Hindlimb muscle (tissue), 1 donor: Measurements from ENCODE around the gene RIN2. TPM values are rescaled to one million over a fixed set of nuclear protein-coding genes. Genes with fewer than 3 reads are reported as not detected.

ENCODE experiments used
- DNase-seq: peaks from one replicate; pipeline ENCODE4 v3.0.0-alpha.2; 2013
- polyA plus RNA-seq: library from polyadenylated mRNA; unstranded; fragments of 120-200 nt; gene quantifications from one replicate; pipeline ENCODE4 v1.2.1, GENCODE V29; 2013; ENCODE audit not compliant: insufficient read length

RIN2 gene
- polyA plus RNA-seq, 1 donor: 32.0 TPM

- no peak for DNase-seq
Measured at GRCh38 chr20:19765266-19765665, 7.2 kb downstream of the RIN2 start.

GRCh38 chr20:19765913-19766312 is 7.9 kb downstream of the RIN2 start:
- no peak for DNase-seq

GRCh38 chr20:19767070-19767469 is 9.0 kb downstream of the RIN2 start:
- DNase-seq: no peak

GRCh38 chr20:19768325-19768842 is 10.3 kb downstream of the RIN2 start:
- no peak for DNase-seq

- no peak for DNase-seq
Measured at GRCh38 chr20:19769507-19769906, 11.4 kb downstream of the RIN2 start.

GRCh38 chr20:19770375-19770774 is 12.3 kb downstream of the RIN2 start:
- no peak for DNase-seq

GRCh38 chr20:19771031-19771430 is 13.0 kb downstream of the RIN2 start:
- no peak for DNase-seq

GRCh38 chr20:19773471-19773870 is 15.4 kb downstream of the RIN2 start:
- no peak for DNase-seq

GRCh38 chr20:19774135-19774933 is 16.3 kb downstream of the RIN2 start:
- no peak for DNase-seq

GRCh38 chr20:19775353-19776253 is 17.5 kb downstream of the RIN2 start:
- DNase-seq: no peak

GRCh38 chr20:19777315-19777714 is 19.3 kb downstream of the RIN2 start:
- DNase-seq: no peak

GRCh38 chr20:19777981-19778380 is 19.9 kb downstream of the RIN2 start:
- no peak for DNase-seq

- DNase-seq: no peak
Measured at GRCh38 chr20:19778404-19778803, 20.3 kb downstream of the RIN2 start.

GRCh38 chr20:19779634-19780033 is 21.6 kb downstream of the RIN2 start:
- no peak for DNase-seq

- DNase-seq: no peak
Measured at GRCh38 chr20:19780261-19780660, 22.2 kb downstream of the RIN2 start.

GRCh38 chr20:19781235-19781634 is 23.2 kb downstream of the RIN2 start:
- no peak for DNase-seq

GRCh38 chr20:19782669-19783068 is 24.6 kb downstream of the RIN2 start:
- DNase-seq: no peak

GRCh38 chr20:19783966-19784401 is 25.9 kb downstream of the RIN2 start:
- DNase-seq: no peak

- peak; percentile 75 for DNase-seq
Measured at GRCh38 chr20:19784511-19785172, 26.6 kb downstream of the RIN2 start.

- DNase-seq: no peak
Measured at GRCh38 chr20:19785173-19785982, 27.3 kb downstream of the RIN2 start.

GRCh38 chr20:19785983-19786285 is 27.9 kb downstream of the RIN2 start:
- no peak for DNase-seq

- no peak for DNase-seq
Measured at GRCh38 chr20:19786311-19786710, 28.3 kb downstream of the RIN2 start.
